ENCODE measurements around the gene PCLO. TPM values are rescaled to one million over a fixed set of nuclear protein-coding genes. Genes with fewer than 3 reads are reported as not detected.

Gene PCLO
- total and polyA plus RNA-seq, 9 of the 15 experiments (the other 6 are each of a cell fraction or from before 2014, with no cell fraction given), result under 0.01 to 0.01 TPM; not detected in 7

- ATAC-seq (no peak), FAIRE-seq (no peak), DNase-seq (ENCODE audit: extremely low read depth in 1 of 4, low spot score in 3 of 4) (peak in 2 of 4 experiments; percentile 12 to 25)
- TF ChIP-seq NCOR1 (IDR thresholded peaks at IDR 0.05) (no peak), CTCF (IDR thresholded peaks at IDR 0.05 in 2 of 3, conservative IDR thresholded peaks at IDR 0.05 in 1 of 3; ENCODE audit: insufficient read depth in 2 of 3, low read depth in 1 of 3, low read length in 3 of 3) (peak in 2 of 3 experiments; percentile 23 to 35; a peak in 2 of 6 replicates)
- H3K9ac ChIP-seq (ENCODE audit: insufficient read depth in 1 of 2, low read depth in 2 of 2, low read length in 2 of 2), result no peak overlapping the region
- 0% methylated on average over 3 of the region's 3 CpGs for WGBS (ENCODE audit: insufficient coverage, low coverage, missing lambda C conversion rate)
- ChIA-PET CTCF (ENCODE audit: low intra/inter-chr PET ratio) (no interaction called here), POLR2A (no interaction called here)
- H3K36me3 ChIP-seq (ENCODE audit: control insufficient read depth, insufficient read depth, low read length), result no peaks in the 10 kb centered on the region
- H3K9me3 ChIP-seq (replicated peaks; ENCODE audit: control insufficient read depth, insufficient read depth, low read depth, low read length), result no peaks in the 10 kb centered on the region
- H4K20me1 ChIP-seq (replicated peaks; ENCODE audit: control insufficient read depth, insufficient read depth, low read length), result no peaks in the 10 kb centered on the region
- no peaks in the 10 kb centered on the region for H3K4me1 ChIP-seq (replicated peaks in 1 of 2; ENCODE audit: control insufficient read depth in 2 of 2, insufficient read depth in 2 of 2, low read length in 2 of 2)
- intact Hi-C loops (cut with micrococcal nuclease) (no loop called here), in situ Hi-C loops (cut with MboI) (loop anchor here (25.0 kb wide), 1 partner anchor 1253 kb away; no protein-coding TSS in a partner anchor)
- no peak overlapping the region for H3K4me3 ChIP-seq
- no peaks in the 10 kb centered on the region for H3K9me1 ChIP-seq (ENCODE audit: control insufficient read depth, insufficient read depth, low read length)
- no peaks in the 10 kb centered on the region for H3K27me3 ChIP-seq (ENCODE audit: control insufficient read depth in 2 of 2, insufficient read depth in 2 of 2, low read length in 2 of 2)
- no peak overlapping the region for H3K4me2 ChIP-seq (ENCODE audit: insufficient read depth, low read length)
- no TSS peak for BruUV-seq (replicated peaks)
- no peak overlapping the region for H3K27ac ChIP-seq (ENCODE audit: extremely low read depth, low read depth, low read length)
- H2AFZ ChIP-seq (ENCODE audit: low read depth, low read length), result no peak overlapping the region
- H3K79me2 ChIP-seq (ENCODE audit: control insufficient read depth, insufficient read depth, low read length), result no peaks in the 10 kb centered on the region
These were observed 422.3 kb downstream of the PCLO start for GRCh38 chr7:82740246-82740848.

- 0% methylated on average over 3 of the region's 3 CpGs for WGBS (ENCODE audit: insufficient coverage, low coverage, missing lambda C conversion rate)
- intact Hi-C loops (cut with micrococcal nuclease), result no loop called here
- Histone ChIP-seq H3K79me2 (ENCODE audit: control insufficient read depth, insufficient read depth, low read length) (no peaks in the 10 kb centered on the region), H4K20me1 (replicated peaks; ENCODE audit: control insufficient read depth, insufficient read depth, low read length) (no peaks in the 10 kb centered on the region), H3K4me2 (ENCODE audit: insufficient read depth, low read length) (no peak overlapping the region), H3K27me3 (ENCODE audit: control insufficient read depth in 2 of 2, insufficient read depth in 2 of 2, low read length in 2 of 2) (no peaks in the 10 kb centered on the region), H3K9me1 (ENCODE audit: control insufficient read depth, insufficient read depth, low read length) (no peaks in the 10 kb centered on the region), H2AFZ (ENCODE audit: low read depth, low read length) (no peak overlapping the region), H3K36me3 (ENCODE audit: control insufficient read depth, insufficient read depth, low read length) (no peaks in the 10 kb centered on the region), H3K4me3 (no peak overlapping the region), H3K9me3 (replicated peaks; ENCODE audit: control insufficient read depth, insufficient read depth, low read depth, low read length) (no peaks in the 10 kb centered on the region), H3K9ac (ENCODE audit: insufficient read depth in 1 of 2, low read depth in 2 of 2, low read length in 2 of 2) (no peak overlapping the region), H3K4me1 (replicated peaks in 1 of 2; ENCODE audit: control insufficient read depth in 2 of 2, insufficient read depth in 2 of 2, low read length in 2 of 2) (no peaks in the 10 kb centered on the region), H3K27ac (ENCODE audit: extremely low read depth, low read depth, low read length) (no peak overlapping the region)
- ChIA-PET CTCF (ENCODE audit: low intra/inter-chr PET ratio) (no interaction called here), POLR2A (no interaction called here)
- no peak for DNase-seq (ENCODE audit: extremely low read depth in 1 of 4, low spot score in 3 of 4)
- in situ Hi-C loops (cut with MboI), result loop anchor here (25.0 kb wide), 1 partner anchor 1249 kb away; no protein-coding TSS in a partner anchor
- no TSS peak for BruUV-seq (replicated peaks)
- no peak for ATAC-seq
- FAIRE-seq, result no peak
- TF ChIP-seq SRSF3 (IDR thresholded peaks at IDR 0.05; ENCODE audit: insufficient read depth, low read length), result no peak
- TF ChIP-seq TBL1XR1 (IDR thresholded peaks at IDR 0.05; ENCODE audit: low read length in 2 of 2), result no peak
- no peak for TF ChIP-seq ZNF655 (CRISPR knock-in tag; IDR thresholded peaks at IDR 0.05)
- no peak for TF ChIP-seq ZBTB11 (CRISPR knock-in tag; IDR thresholded peaks at IDR 0.05)
- no peak for TF ChIP-seq GTF2A2 (tag; IDR thresholded peaks at IDR 0.05)
These were observed 426.1 kb downstream of the PCLO start for GRCh38 chr7:82736633-82737032.
